ENCODE data around the gene GLIS1.

GLIS1 gene

GRCh38 chr1:53485478-53486394, 253.2 kb downstream of the GLIS1 start:
- peak; percentile 93 for DNase-seq (ENCODE audit: low spot score)

DNA sequence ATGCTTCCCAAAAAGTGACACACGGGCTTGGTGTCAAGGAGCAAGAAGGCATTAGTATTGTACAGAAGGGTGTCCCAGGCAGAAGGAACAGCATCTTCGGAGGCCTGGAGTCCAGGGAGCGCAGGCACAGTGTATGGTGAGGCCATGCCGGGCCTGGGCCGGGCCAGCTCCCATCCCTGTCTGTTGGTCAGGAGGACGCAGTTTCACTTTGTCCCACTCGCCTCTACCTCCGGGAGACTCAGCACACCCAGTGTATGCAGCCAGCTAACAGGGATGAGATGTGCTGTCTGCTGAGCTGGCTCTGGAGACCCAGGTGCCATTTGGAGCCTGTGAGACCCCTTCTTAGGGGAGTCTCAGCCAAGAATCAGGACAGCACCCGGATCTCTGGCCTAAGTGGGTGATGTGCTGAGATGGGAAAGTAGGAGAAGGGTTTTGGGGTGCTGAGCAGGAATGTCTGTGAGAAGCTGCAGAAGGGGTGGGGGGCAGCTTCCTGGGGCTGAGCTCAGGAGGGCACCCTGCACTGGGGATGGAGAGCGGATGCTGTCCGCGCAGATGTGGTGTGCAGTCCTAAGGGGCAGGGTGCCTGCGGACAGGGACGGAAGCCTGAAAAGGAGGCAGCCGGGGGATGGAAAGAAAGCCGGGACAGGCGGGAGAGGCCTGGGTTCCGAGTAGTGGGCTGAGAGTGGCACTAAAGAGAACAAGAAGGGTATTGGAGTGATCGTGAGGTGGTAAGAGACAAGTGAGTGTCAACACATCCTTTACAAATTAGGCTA, 254.1 kb downstream of the GLIS1 start:
- DNase-seq (ENCODE audit: low spot score), result no peak

DNA sequence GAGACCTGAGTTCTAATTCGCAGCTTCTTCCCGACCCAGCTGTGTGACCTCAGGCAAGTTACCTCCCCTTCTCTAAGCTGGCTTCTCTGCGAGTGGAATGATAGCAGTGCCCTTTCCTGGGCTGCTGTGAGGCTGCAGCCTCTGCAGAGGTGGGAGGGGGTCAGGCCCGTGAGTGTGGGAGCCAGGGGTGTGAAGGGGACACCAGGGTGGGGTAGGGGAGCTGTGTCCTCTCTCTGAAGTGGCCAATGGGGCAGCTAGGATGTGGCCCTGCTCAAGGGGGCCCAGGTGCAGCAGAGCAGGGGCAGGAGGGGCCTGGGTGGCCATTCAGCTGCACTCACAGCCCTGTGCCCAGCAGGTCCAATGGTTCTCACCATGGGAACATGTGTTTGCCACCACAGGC, 255.3 kb downstream of the GLIS1 start:
- no peak for DNase-seq (ENCODE audit: low spot score)

GRCh38 chr1:53483170-53483569, 255.8 kb downstream of the GLIS1 start:
- no peak for DNase-seq (ENCODE audit: low spot score)

- no peak for DNase-seq (ENCODE audit: low spot score)
These were observed 256.4 kb downstream of the GLIS1 start for GRCh38 chr1:53482441-53483153.

DNA sequence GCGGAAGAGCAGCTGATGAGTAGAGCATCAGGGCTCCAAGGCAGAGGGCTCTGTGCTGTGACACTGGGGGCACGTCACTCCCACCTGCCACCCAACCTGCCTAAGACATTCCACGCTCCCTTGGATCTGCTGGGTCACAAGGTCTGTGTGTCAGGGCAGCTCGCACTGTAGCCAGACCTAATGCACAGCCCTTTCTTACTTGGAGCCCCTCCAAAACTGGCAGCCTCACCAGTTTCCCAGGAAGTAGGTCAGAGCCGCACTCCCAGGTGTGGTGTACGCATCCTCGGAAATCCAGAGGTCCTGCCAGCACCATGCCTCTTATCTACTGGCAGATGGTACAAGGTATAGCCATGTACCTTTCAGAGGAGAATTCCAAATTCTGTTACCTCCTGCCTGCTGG, 257.5 kb downstream of the GLIS1 start:
- DNase-seq (ENCODE audit: low spot score), result no peak

DNA sequence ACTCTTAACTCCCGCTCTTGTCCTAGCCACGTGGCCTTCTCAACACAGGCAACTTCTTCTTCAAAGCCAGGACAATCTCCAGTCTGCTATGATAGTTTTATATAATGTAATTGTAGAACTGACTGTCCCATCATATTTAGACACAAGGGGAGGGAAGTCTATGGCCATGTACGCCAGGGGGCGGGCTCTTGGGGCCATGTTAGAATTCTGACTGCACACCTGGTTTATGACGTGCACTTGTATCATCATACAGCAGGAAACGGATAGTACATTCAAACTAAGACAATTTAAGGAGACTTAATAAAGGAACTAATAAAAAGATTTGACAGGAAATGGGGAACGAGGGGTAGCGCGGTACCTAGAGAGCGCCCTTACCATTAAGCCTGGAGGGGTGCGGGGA, 258.3 kb downstream of the GLIS1 start:
- DNase-seq (ENCODE audit: low spot score), result no peak

DNA sequence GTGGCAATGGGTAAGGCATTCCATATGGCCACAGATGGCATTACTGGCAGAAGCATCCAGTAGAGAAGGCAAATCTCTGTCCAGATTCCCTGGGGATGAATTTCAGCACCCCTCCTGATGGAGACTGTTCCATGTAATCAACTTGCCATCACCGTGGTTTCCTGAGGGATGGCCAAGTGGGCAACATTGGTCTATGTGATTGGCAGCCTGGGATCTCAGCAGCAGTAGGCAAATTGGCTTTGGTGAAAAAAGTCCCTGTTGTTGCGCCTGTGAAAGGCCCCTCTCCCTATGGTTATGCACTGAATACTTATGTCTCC, 260.5 kb downstream of the GLIS1 start:
- no peak for DNase-seq (ENCODE audit: low spot score)

DNA sequence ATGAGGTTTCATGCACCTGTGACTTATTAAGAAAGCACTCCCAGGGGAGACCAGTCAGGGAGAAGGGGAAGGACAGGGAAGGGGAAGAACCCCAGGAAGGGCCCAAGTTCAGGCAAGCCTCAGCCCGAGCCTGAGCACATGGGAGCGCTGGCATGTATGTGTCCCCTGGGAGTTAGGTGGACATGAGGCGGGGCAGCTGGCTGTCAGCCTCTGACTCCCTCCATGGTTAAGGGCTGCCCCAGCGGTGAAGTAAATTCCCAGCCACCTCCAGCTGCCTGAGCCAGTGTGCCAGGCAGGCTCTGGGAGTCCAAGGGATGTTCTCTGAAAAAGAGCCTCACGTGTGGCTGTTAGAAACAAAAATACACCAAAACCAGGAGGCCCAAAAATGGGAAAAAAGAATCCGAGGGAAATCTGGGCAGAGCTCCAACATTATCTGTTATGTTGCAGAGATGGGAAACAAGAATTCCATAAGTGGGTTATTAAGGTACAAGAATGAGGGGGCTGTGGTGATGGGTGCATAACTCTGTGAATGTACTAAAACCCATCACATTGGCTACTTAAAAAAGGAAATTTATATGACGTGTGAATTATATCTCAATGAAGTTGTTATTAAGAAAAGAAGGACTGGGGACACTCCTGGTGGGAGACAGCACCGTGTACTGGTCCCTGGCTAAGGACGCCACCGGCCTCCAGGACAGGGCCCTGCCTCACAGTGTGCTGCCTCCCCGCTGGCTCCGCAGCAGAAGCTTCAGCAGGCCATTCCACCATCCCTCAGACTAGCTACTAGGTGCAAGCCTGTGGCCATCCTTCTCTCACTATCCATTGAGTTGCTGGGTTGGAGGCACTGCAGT, 261.1 kb downstream of the GLIS1 start:
- DNase-seq (ENCODE audit: low spot score), result no peak

GRCh38 chr1:53476579-53476978, 262.4 kb downstream of the GLIS1 start:
- no peak for DNase-seq (ENCODE audit: low spot score)

GRCh38 chr1:53475664-53476063, 263.3 kb downstream of the GLIS1 start:
- no peak for DNase-seq (ENCODE audit: low spot score)

GRCh38 chr1:53473463-53473862, 265.5 kb downstream of the GLIS1 start:
- DNase-seq (ENCODE audit: low spot score), result no peak

DNA sequence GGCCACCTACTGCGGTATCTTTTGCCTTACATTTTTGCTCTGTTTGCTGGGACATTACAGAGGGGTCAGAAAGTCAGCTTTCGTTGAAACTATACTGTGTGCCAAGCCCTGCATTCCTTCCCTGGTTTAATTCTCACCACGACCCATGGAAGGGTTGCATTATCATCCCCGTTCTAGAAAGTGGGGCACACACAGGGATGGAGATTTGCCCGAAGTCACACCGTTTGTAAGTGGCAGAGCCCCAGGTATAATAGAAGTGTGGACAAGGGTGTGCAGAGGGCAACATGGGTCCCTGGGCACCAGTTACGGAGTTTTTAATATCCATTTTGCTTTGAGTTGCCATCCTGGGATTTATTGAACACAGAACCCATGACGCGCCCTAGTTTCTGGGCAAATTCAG, 268.0 kb downstream of the GLIS1 start:
- no peak for DNase-seq (ENCODE audit: low spot score)

DNA sequence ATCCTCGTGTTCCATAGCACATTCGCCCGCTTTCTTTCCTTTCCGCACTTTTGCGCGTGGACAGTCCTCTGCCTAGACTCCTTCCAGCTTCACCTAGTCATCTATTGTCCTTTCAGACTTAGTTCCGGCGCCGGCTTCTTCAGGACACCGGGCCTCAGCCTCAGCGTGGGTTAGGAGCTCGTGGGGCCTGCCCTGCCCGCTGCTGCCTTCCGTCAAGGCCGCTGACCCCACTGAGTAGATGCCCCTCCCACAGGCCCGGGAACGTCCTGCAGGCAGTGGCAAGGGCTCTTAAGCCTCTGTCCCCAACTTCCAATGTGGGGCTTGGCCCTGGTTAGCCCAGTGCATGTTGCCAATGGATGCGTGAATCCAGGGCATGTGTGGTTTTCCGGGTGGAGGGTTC, 268.4 kb downstream of the GLIS1 start:
- no peak for DNase-seq (ENCODE audit: low spot score)

GRCh38 chr1:53470155-53470554, 268.8 kb downstream of the GLIS1 start:
- DNase-seq (ENCODE audit: low spot score), result peak; percentile 98

- DNase-seq (ENCODE audit: low spot score), result no peak
These were observed 269.6 kb downstream of the GLIS1 start for GRCh38 chr1:53469373-53469772.

- no peak for DNase-seq (ENCODE audit: low spot score)
These were observed 270.6 kb downstream of the GLIS1 start for GRCh38 chr1:53468374-53468773.

DNA sequence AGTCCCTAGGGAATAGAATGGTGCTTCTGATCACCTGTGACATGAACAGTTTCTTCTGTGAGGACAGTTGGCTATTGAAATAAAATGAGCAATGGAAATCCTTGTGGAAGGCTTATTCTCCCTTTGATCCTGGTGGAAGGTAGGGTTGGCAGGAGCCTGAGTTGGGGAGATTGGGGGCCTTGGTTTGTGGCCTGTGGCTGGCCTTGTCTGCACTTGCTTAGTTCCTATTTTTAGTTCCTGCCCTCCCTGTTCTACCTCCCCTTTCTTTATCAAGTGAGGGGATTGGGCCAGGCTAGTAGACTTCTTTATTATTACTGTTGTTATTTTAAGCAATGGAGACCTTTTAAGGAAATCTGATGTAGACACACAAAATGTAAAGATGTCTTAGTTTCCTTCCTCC, 271.6 kb downstream of the GLIS1 start:
- DNase-seq (ENCODE audit: low spot score), result no peak

- no peak for DNase-seq (ENCODE audit: low spot score)
These were observed 273.7 kb downstream of the GLIS1 start for GRCh38 chr1:53465023-53465957.
